ENCODE measurements around the gene NASP.

Gene NASP

GRCh38 chr1:45620588-45621500 is 37.0 kb downstream of the NASP start:
- no peak for DNase-seq (ENCODE audit: low read depth)

DNA sequence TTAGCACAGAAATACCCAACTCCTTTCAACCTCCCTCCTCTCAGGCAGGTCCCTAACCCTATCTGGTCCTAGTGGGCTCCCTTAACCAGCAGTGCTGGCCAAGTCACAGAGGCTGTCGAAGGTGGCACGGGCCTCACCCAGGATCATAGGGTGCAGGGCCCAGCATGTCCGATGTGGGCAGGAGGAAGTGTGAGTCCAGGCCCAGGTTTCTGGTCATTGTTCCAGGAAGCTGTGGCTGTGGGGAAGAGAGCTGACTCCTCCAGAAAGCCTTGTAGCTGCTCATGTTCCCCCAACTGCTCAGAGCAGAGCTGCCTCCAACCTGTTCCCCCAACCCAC is 37.6 kb downstream of the NASP start:
- DNase-seq (ENCODE audit: low read depth) = no peak

- DNase-seq (ENCODE audit: low read depth) = no peak
Observed at GRCh38 chr1:45621895-45622523, 38.2 kb downstream of the NASP start.

DNA sequence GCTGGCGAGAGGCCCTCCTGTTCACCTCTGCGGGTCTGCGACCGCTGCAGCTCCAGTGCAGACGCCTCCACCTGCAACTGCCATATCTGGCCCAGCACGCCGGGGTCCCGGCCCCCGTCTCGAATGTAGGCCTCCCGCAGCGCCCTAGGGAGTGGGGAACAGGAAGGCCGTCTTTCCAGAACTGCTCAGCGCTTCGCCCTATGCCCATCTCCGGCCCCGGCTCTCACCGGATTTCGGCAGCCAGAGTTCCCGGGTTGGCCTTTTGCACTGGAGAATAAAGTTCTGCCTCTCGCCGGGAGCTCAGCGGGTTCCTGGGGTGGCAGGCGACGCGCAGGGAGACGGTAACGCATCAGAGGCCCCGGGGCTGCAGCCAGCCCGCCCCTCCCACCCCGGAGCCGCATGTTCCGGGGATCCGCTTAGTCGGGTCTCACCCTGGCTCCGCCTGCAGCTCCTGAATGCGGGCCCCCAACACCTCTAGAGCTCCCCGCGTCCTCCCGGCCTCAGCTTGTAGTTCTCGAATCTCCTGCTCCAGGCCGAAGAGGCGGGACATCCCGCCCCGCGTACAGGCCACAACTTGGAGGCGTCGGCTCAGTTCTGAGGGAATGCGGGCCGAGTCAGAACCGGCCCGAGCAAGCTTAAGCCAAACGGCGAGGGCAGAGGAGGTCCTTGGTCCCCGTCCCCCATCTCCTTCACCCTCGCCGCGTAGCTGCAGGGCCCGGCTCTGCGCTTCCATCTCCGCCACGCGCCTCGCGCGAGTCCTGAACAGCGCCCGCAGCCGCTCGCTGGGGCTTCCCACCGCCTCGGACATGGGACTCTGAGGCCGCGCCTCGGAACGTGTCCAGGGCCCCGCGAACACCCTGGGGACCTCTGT is 38.9 kb downstream of the NASP start:
- no peak for DNase-seq (ENCODE audit: low read depth)

DNA sequence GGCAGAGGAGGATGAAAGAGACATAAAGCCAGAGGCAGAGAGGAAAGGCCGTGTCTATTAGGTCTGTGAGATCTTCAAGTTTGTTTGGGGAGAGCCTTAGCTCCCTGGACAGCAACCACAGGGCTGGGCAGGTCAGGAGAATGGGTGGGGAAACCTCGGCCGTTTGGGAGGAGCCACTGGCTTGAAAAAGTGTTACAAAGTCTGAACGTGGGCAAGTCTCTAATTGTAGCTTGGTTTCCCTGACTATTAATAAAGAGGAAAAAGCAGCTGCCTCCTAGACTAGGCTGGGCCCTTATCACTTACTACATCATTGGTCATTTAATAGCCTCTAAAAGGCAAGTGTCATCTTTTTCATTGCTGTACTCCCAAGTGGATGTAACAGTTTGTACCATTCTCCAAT is 40.1 kb downstream of the NASP start, which contains the start of gene CCDC17:
Gene CCDC17, minus strand, starts transcription at position 83 of the 400 bp plus-strand sequence. CDS start 145 bp downstream, outside the sequence.
- no peak for DNase-seq (ENCODE audit: low read depth)

DNA sequence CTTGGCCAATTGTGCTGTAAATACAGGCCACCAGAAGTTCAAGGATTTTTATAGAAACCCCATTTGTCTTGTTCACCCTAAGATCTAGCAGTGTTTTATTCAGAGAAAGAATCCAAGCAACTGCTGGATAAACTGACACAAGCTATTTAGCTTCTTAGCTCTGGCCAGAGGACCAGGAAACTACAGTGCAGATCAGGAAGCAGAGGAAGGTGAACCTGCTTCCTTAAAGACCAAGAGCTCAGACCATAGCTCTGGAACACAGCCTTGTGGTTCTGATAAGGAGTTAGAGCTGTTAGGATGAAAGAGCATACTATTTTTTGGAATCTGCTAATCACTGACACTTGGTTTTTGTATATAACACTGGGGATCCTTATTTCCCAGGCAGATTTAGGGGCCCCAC is 45.2 kb downstream of the NASP start:
- no peak for DNase-seq (ENCODE audit: low read depth)

GRCh38 chr1:45630429-45630828 is 46.6 kb downstream of the NASP start:
- DNase-seq (ENCODE audit: low read depth) = no peak

DNA sequence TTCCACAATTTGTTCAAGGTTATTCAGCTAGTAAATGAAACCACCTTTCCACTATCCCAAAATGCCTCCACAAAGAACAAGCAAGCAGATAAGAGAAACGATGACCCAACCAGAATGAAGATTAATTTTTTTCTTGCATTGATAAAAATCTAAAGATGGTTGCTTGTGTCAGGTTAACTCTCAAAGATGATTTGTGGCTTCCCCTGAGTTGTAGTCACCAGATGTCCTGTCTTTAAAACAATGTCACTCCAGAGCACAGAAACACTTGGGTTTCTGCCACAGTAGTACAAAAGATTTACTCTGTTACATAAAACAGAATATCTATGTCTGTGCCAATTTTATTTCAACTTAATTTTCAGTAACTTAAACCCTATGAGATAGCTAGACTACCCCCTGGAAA is 51.4 kb downstream of the NASP start:
- no peak for DNase-seq (ENCODE audit: low read depth)

DNA sequence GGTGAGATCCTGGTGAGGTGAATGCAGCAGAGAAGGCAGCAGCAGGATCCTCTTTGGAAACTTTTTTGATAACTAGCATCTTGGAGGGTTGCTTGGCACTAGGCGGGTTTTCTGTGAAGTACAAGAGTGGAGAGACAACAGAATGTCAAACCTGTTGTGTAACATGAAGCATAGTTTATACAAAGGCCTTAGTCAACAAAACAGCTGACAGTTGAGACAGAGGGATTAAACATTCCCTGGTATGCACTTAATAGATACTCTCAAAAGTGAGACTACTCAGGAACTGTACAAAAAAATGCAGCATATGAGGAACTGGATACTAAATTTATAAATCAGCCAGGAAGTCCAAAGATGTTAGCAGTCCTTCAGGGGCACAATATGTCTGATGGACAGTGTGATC is 56.5 kb downstream of the NASP start:
- DNase-seq (ENCODE audit: low read depth) = no peak

DNA sequence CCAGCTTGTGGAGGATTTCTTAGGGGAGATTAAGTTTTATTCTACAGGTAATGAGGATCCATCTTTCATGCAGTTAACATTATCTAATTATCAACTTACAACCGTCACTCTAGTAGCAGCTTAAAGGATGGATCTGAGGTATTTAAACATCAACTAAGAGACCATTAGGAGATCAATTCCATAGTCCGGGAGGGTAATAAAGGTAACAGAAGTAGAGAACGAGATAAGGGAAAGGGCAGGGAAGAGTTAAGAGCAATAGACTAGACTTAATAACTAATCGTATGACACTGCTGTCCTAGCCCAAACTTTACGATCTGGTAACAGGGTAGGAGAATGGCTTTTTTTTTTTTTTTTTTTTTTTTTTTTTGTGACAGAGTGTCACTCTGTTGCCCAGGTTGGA is 59.5 kb downstream of the NASP start:
- DNase-seq (ENCODE audit: low read depth) = no peak

- no peak for DNase-seq (ENCODE audit: low read depth)
Observed at GRCh38 chr1:45643978-45644377, 60.1 kb downstream of the NASP start.

GRCh38 chr1:45644661-45645060 is 60.8 kb downstream of the NASP start:
- no peak for DNase-seq (ENCODE audit: low read depth)

DNA sequence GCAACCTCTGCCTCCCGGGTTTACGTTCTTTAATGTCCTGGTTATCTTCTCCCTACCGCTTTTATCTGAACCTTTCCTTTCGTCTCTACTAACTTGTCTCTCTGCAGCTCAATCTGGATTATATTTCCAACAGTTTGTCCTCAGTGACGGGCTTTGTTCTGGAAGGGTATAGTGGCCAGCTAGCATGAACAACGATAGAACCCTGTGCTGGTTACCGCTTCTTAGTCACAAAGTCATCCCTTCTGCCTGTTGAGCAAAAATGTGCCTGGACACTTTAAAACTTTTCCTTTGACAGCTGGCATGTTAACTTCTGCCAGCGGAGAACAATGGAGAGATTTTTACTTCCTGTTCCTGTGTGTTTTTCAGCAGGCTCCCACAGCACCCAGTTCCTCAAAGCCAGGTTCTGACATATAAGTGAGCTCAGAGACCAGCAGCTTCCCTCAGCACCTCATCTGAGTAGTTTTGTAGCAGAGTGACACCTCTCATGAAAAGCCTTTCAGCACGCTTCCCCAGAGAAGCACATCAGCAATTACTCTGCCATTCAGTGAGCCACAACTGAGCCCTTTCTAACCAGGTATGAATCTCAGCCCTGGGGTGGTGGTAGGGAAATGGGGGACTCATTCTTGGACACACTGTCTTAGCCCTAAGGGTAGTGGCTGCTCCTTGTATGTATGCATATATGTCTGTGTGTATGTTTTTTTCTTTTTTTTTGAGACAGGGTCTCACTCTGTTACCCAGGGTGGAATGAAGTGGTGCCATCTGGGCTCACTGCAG is 63.6 kb downstream of the NASP start:
- no peak for DNase-seq (ENCODE audit: low read depth)

DNA sequence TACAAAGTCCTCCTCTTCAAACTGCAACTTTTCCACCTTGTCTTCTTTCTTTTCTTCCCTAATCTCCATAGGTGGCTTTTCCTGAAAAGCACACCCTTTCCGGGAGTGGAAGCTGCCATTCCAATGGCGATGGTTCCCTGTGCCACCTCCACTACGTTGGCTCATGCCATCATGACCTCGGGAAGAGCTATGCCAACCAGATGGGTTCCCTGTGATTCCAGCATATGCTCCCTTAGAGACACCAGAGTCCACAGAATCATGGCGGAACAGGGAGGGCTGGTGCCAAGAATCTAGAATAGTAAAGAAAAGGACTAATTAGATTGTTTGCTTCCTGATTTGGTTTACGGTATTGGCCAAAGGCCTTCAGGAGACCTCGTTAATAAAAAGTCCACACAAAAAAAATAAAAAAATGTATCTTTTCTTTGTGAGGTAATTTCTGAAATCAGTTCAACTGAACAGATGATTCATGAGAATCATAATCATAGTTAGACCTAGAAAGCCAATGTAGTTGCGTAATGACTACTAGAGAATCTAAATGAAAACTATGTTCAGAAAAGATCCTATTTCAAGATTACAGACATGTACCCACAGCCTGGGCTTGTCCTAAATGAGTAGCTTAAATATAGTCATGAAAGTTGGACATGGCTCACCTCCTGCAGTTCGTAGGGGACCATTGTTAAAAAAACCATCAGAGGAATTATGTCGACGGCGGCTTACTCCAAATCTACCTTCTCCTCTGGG is 70.9 kb downstream of the NASP start:
- DNase-seq (ENCODE audit: low read depth) = no peak

DNA sequence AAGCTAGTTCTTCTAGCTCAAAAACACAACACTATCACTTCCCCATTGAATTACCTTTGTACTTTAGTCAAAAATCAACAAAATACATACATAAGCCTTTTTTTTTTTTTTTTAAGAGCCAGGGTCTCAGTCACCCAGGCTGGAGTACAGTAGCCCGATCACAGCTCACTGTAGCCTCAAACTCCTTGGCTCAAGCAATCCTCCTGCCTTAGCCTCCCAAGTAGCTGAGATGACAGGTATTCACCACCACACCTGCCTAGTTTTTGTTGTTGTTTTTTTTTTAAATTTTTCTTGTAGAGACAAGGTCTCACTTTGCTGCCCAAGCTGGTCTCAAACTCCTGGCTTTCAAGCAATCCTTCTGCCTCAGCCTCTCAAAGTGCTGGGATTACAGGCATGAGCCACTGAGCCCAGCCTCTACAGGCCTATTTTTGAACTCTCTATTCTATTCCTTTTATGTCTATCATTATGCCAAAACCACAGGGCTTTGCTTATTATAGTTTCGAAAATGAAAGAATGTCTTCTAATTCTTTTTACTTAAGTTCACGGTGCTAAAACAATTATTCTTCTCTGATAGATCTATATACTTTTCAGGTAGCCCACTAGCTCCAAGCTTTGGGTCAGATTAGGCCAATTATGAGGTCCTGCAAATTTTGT is 72.9 kb downstream of the NASP start:
- DNase-seq (ENCODE audit: low read depth) = no peak

- DNase-seq (ENCODE audit: low read depth) = no peak
Observed at GRCh38 chr1:45658171-45658570, 74.3 kb downstream of the NASP start.

GRCh38 chr1:45659222-45659621 is 75.4 kb downstream of the NASP start:
- no peak for DNase-seq (ENCODE audit: low read depth)

DNA sequence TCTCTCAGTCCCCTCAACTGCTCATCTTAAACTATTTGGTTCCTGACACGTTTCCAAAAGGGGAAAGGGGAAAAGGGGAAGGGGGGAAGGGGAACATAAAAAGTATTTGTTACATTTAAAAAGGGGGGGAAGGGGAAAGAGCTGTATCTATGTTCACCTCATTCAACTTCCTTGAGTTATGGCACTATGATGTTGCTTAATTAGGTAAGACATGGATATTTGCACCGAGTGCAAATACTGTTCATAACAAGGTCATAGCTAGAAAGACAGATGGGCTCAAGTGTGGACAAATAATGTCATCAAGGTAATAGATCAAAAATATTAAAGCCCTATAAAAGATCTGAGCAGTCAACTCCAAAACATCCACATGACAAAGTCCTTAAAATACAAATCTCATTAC is 76.5 kb downstream of the NASP start:
- DNase-seq (ENCODE audit: low read depth) = no peak

DNA sequence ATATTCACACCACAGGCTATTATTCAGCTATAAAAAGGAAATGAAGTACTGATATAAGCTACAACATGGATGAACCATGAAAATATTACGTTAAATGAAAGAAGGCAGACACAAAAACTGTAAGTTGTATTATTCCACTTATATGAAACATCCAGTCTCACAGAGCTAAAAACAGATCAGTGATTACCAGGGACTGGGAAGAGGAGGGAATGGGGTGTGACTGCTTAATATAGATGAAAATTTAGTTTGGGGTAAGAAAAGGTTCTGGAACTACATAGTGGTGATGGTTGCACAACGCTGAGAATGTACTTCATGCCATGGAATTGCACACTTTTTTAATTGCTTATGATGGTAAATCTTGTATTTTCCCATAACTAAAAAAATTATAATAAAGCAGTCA is 83.0 kb downstream of the NASP start:
- DNase-seq (ENCODE audit: low read depth) = no peak

DNA sequence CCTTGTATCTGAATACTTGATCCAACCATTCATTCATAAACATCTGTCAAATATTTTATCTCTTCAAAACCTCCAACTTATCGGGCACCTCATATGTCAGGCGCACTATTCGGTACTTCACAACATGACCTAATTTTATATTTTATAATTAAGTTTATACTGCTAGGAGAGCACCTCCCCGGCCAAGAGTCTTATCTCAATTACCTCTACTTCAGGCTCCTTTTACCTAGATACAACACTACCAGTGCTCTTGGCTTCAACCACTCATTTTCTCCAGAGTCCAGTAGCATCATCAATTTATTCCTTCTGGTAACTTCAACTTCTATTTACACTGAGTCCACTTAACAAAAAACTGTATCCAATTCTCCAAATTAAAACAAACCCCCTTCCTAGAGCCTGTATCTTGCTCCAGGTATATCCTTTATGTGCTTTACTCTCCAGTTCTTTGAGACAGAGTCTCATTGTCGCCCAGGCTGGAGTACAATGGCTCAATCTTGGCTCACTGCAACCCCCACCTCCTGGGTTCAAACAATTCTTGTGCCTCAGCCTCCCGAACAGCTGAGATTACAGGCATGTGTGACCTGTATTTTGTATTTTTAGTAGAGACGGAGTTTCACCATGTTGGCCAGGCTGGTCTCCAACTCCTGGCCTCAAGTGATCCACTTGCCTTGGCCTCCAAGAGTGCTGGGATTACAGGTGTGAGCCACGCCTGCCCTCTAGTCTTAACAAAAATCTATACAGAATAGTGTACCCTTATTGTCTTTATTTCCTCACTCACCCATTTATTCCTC is 83.7 kb downstream of the NASP start:
- DNase-seq (ENCODE audit: low read depth) = no peak
